Smooth muscle cell (in vitro differentiated cells): ENCODE data around the gene MGLL. TPM values are rescaled to one million over a fixed set of nuclear protein-coding genes. Genes with fewer than 3 reads are reported as not detected.

Source experiments
- DNase-seq: peaks from one replicate; lab custom pipeline; 2025; ENCODE audit not compliant: unreplicated experiment; lab: John Stamatoyannopoulos, UW
- H2AFZ ChIP-seq: fragments of 200-600 bp; sonication (generic); 2 replicates; pipeline ENCODE4 v1.6.0; 2016; ENCODE audit warnings: antibody characterized with exemption, low read depth, mild to moderate bottlenecking
- H3F3A ChIP-seq: fragments of 200-600 bp; sonication (generic); 2 replicates; pipeline ENCODE4 v1.6.0; 2017; ENCODE audit warnings: antibody characterized with exemption, low read depth
- H3K27ac ChIP-seq: fragments of 200-600 bp; sonication (generic); 2 replicates; pipeline ENCODE4 v1.5.1; 2016; ENCODE audit warnings: low read depth, mild to moderate bottlenecking
- H3K27me3 ChIP-seq: fragments of 200-600 bp; sonication (generic); 2 replicates; pipeline ENCODE4 v1.6.1; 2016; ENCODE audit warnings: low read depth, mild to moderate bottlenecking
- H3K36me3 ChIP-seq: fragments of 200-600 bp; sonication (generic); 2 replicates; pipeline ENCODE4 v1.5.1; 2016; ENCODE audit warnings: low read depth
- H3K4me1 ChIP-seq: fragments of 200-600 bp; sonication (generic); 2 replicates; pipeline ENCODE4 v1.5.1; 2016; ENCODE audit warnings: low read depth
- H3K4me2 ChIP-seq: fragments of 200-600 bp; sonication (generic); 2 replicates; pipeline ENCODE4 v1.6.0; 2016; ENCODE audit warnings: mild to moderate bottlenecking
- H3K4me3 ChIP-seq: fragments of 200-600 bp; sonication (generic); 2 replicates; pipeline ENCODE4 v1.5.1; 2016; ENCODE audit warnings: mild to moderate bottlenecking
- H3K79me2 ChIP-seq: fragments of 200-600 bp; sonication (generic); 2 replicates; pipeline ENCODE4 v1.6.0; 2016; ENCODE audit warnings: low read depth, mild to moderate bottlenecking
- H3K9ac ChIP-seq: fragments of 200-600 bp; sonication (generic); 2 replicates; pipeline ENCODE4 v1.6.0; 2016; ENCODE audit warnings: low read depth
- H3K9me3 ChIP-seq: fragments of 200-600 bp; sonication (generic); replicated peaks from 2 replicates; pipeline ENCODE4 v1.5.1; 2016; ENCODE audit warnings: low read depth
- H4K20me1 ChIP-seq: fragments of 200-600 bp; sonication (generic); 2 replicates; pipeline ENCODE4 v1.6.0; 2016; ENCODE audit warnings: low read depth
- WGBS: methylation state at CpG from one replicate; pipeline ENCODE4 v1.1.7; 2016; ENCODE audit warnings: low lambda C conversion rate; 5-methylcytosine and 5-hydroxymethylcytosine counted together
- polyA plus RNA-seq: library from polyadenylated mRNA; unstranded; fragments of >200 nt; fragmentation: Nextera tagmentation; extraction: Ambion mirVana; gene quantifications from 2 replicates; pipeline ENCODE4 v1.2.1, GENCODE V29; 2016
- total RNA-seq: library from RNA; depleted of rRNA; stranded (reverse); fragments of >200 nt; gene quantifications from 2 replicates; pipeline ENCODE4 v1.2.3, GENCODE V29; 2014
- TF ChIP-seq, protein P1 (sequence below): fragments of 200-600 bp; sonication (generic); IDR thresholded peaks from 2 replicates; pipeline ENCODE4 v1.5.1; 2017; ENCODE audit warnings: borderline replicate concordance, mild to moderate bottlenecking, antibody characterized with exemption; ENCODE audit not compliant: insufficient read depth, poor library complexity, severe bottlenecking

The MGLL gene
- total and polyA plus RNA-seq, 2 experiments from 2014 or later = 13.6 to 22.5 TPM

DNA sequence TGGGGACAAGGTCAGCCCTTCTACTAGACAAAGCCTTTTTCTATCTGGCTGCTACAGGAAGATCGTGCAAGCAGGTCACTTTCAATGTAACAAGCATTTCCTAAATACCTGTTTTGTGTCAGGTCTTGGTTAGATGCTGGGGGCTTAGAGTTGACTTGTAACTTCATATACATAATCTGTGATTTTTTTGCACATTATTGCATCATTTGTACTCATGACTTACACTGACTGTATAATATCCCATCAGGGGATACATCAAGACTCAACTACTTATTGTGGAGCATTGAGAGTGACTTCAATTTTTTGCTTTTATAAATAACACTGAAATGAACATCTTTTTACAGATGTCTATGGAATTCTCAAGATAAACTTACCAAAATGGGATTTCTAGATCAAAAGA, 80.6 kb downstream of the MGLL start:
- 100% methylated on average over 1 of the region's 1 CpG for WGBS
- H3K27ac ChIP-seq = no peak overlapping the region
- no peak for DNase-seq
- H3K9me3 ChIP-seq = no peaks in the 10 kb centered on the region
- no peaks in the 10 kb centered on the region for H3K36me3 ChIP-seq
- H3K4me1 ChIP-seq = no peaks in the 10 kb centered on the region
- H3K9ac ChIP-seq = no peak overlapping the region
- H3K4me3 ChIP-seq = no peak overlapping the region
- no peaks in the 10 kb centered on the region for H4K20me1 ChIP-seq
- H3K27me3 ChIP-seq = no peaks in the 10 kb centered on the region
- TF ChIP-seq, protein P1, sequence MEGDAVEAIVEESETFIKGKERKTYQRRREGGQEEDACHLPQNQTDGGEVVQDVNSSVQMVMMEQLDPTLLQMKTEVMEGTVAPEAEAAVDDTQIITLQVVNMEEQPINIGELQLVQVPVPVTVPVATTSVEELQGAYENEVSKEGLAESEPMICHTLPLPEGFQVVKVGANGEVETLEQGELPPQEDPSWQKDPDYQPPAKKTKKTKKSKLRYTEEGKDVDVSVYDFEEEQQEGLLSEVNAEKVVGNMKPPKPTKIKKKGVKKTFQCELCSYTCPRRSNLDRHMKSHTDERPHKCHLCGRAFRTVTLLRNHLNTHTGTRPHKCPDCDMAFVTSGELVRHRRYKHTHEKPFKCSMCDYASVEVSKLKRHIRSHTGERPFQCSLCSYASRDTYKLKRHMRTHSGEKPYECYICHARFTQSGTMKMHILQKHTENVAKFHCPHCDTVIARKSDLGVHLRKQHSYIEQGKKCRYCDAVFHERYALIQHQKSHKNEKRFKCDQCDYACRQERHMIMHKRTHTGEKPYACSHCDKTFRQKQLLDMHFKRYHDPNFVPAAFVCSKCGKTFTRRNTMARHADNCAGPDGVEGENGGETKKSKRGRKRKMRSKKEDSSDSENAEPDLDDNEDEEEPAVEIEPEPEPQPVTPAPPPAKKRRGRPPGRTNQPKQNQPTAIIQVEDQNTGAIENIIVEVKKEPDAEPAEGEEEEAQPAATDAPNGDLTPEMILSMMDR = no peak
- H3K79me2 ChIP-seq = no peaks in the 10 kb centered on the region
- no peak overlapping the region for H2AFZ ChIP-seq
- no peak overlapping the region for H3K4me2 ChIP-seq
- H3F3A ChIP-seq = no peaks in the 10 kb centered on the region

DNA sequence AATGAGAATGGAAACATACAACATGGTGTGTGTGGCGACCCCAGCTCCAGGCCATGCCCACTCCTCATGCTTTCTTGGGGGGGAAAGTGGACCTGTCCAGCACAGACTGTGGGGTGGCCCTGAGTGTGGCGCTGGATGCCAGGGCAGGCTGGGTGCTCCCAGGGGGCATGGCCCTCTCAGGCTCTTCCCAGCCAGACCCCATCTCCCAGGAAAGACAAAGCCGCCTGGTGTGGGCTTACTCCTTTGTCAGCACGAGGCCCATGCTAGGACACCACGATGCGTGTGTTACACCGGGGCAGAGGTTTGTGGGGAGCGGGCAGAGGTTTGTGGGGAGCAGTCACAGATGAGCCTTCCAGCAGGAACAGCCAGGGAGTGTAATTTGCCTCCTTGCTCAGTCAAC, 81.1 kb downstream of the MGLL start:
- TF ChIP-seq, protein P1 = no peak
- no peak overlapping the region for H3K4me3 ChIP-seq
- no peaks in the 10 kb centered on the region for H3K9me3 ChIP-seq
- no peaks in the 10 kb centered on the region for H4K20me1 ChIP-seq
- no peaks in the 10 kb centered on the region for H3K79me2 ChIP-seq
- WGBS = 97% methylated on average over 8 of the region's 8 CpGs
- H3K36me3 ChIP-seq = no peaks in the 10 kb centered on the region
- DNase-seq = no peak
- no peak overlapping the region for H3K9ac ChIP-seq
- H3K4me2 ChIP-seq = no peak overlapping the region
- no peaks in the 10 kb centered on the region for H3K27me3 ChIP-seq
- no peaks in the 10 kb centered on the region for H3K4me1 ChIP-seq
- H3F3A ChIP-seq = peaks cover under 1% of the 10 kb centered on the region
- no peak overlapping the region for H3K27ac ChIP-seq
- no peak overlapping the region for H2AFZ ChIP-seq

DNA sequence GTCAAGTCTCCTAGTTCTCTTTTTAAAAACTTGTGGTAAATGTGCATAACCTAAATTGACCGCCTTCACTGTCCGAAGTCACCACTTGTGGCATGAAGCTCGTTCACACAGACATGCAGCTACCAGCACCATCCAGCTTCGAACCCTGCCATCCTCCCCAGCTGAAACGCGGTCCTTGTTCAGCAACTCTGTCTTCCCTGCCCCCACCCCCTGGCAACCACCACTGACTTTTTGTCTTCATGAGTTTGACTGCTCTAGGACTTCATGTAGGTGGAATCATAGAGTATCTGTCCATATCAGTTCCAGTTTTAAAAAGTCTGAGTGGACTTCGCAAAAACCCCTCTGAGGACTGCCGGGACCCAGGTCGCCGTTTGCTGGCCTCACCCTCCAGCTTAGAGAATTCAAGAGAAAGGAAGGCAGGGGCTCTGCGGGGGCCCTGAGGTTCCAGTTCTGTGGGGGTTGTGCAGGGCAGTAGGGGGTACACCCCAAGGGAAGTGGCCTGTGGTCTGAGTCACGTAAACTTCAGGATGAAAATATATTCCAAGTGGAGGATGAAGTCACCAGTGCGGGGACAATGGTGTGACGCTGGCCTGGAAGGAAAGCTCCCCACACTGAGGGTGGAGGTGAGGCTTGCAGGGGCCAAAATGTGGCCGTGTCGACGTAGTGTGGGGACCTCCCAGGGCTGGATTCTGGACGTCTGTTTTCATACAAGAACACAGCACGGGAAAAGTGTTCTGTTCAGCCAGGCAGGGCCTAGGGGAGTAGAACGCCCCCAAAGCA, 82.0 kb downstream of the MGLL start:
- Histone ChIP-seq H2AFZ (no peak overlapping the region), H3K4me1 (peaks cover 9% of the 10 kb centered on the region), H3K9ac (no peak overlapping the region), H3K79me2 (no peaks in the 10 kb centered on the region), H3K4me2 (no peak overlapping the region), H4K20me1 (no peaks in the 10 kb centered on the region), H3K9me3 (no peaks in the 10 kb centered on the region), H3K4me3 (no peak overlapping the region), H3K27ac (no peak overlapping the region), H3F3A (peaks cover 10% of the 10 kb centered on the region), H3K27me3 (no peaks in the 10 kb centered on the region), H3K36me3 (no peaks in the 10 kb centered on the region)
- 86% methylated on average over 20 of the region's 20 CpGs for WGBS
- TF ChIP-seq, protein P1 = no peak
- DNase-seq = no peak
